Right atrium auricular region (tissue), 2 donors: ENCODE measurements around the gene MAN2B2. TPM values are rescaled to one million over a fixed set of nuclear protein-coding genes. Genes with fewer than 3 reads are reported as not detected.
A peak's percentile ranks its signal among the peaks of the same experiment; 100 is the strongest.

ENCODE experiments used
- DNase-seq: peaks from one replicate; pipeline ENCODE4 v3.0.0-alpha.2; 2019; ENCODE audit warnings: low spot score
- H3K27ac ChIP-seq, 2 donors: fragments of 200-600 bp; sonication (generic); 1 replicate in 1 of 2; 2 replicates in 1 of 2; pipeline ENCODE4 v1.5.1; 2016 to 2019
- H3K27me3 ChIP-seq, 2 donors: fragments of 200-600 bp; sonication (generic); one replicate each; pipeline versions ENCODE4 v1.5.1 to v1.6.0; 2017 to 2019
- H3K36me3 ChIP-seq: fragments of 200-600 bp; sonication (generic); one replicate; pipeline ENCODE4 v1.5.1; 2016
- H3K4me1 ChIP-seq, 2 donors: fragments of 200-600 bp; sonication (generic); one replicate each; pipeline versions ENCODE4 v1.5.1 to v1.6.0; 2017 to 2019
- H3K4me3 ChIP-seq, 2 donors: fragments of 200-600 bp; sonication (generic); 1 replicate in 1 of 2; 2 replicates in 1 of 2; pipeline ENCODE4 v1.5.1; 2017 to 2019; ENCODE audit warnings: mild to moderate bottlenecking in 1 of 2, moderate library complexity in 1 of 2
- H3K9me3 ChIP-seq, 2 donors: fragments of 200-600 bp; sonication (generic); one replicate each; pipeline ENCODE4 v1.5.1; 2019
- total RNA-seq, 2 donors: library from RNA; depleted of rRNA; stranded (reverse); fragments of >200 nt; gene quantifications; one replicate each; pipeline ENCODE4 v1.1.0, GENCODE V29; 2016
- TF ChIP-seq, protein P1 (sequence below), 2 donors: fragments of 200-600 bp; sonication (generic); IDR thresholded peaks; one replicate each; pipeline ENCODE4 v1.5.1; 2019; ENCODE audit warnings: antibody characterized with exemption in 2 of 2

Gene MAN2B2
- total RNA-seq, 2 donors from 2014 or later, result 23.7 to 25.5 TPM

DNA sequence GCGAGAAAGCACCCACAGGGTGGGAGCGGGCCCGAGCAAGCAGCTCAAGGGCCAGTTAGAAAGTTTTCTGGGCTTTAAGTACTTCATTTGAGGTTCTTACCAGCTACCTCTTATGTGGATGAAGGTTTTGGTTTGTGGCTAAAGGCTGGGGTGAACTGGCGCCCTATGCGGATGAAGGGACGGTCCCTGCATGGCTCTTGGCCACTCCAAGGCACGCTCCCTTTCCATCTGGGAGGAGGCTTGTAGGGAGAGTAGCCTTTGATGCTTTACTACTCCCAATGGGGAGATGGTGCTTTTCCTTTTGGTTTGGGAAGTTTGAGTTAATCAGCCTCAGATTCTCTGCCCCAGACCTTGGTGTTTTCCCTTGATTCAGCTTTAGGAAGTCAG, 83.2 kb downstream of the MAN2B2 start:
- peak overlapping the region in 1 of 2 donors; percentile 52 for H3K4me3 ChIP-seq
- peaks cover 0 to 12% of the 10 kb centered on the region in 2 donors for H3K4me1 ChIP-seq
- no peaks in the 10 kb centered on the region for H3K9me3 ChIP-seq
- H3K27ac ChIP-seq, result peak overlapping the region; percentile 56 to 62
- H3K27me3 ChIP-seq, result no peaks in the 10 kb centered on the region
- TF ChIP-seq, protein P1, sequence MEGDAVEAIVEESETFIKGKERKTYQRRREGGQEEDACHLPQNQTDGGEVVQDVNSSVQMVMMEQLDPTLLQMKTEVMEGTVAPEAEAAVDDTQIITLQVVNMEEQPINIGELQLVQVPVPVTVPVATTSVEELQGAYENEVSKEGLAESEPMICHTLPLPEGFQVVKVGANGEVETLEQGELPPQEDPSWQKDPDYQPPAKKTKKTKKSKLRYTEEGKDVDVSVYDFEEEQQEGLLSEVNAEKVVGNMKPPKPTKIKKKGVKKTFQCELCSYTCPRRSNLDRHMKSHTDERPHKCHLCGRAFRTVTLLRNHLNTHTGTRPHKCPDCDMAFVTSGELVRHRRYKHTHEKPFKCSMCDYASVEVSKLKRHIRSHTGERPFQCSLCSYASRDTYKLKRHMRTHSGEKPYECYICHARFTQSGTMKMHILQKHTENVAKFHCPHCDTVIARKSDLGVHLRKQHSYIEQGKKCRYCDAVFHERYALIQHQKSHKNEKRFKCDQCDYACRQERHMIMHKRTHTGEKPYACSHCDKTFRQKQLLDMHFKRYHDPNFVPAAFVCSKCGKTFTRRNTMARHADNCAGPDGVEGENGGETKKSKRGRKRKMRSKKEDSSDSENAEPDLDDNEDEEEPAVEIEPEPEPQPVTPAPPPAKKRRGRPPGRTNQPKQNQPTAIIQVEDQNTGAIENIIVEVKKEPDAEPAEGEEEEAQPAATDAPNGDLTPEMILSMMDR (IDR thresholded peaks at IDR 0.05), result no peak
- DNase-seq, result no peak
- no peaks in the 10 kb centered on the region for H3K36me3 ChIP-seq

DNA sequence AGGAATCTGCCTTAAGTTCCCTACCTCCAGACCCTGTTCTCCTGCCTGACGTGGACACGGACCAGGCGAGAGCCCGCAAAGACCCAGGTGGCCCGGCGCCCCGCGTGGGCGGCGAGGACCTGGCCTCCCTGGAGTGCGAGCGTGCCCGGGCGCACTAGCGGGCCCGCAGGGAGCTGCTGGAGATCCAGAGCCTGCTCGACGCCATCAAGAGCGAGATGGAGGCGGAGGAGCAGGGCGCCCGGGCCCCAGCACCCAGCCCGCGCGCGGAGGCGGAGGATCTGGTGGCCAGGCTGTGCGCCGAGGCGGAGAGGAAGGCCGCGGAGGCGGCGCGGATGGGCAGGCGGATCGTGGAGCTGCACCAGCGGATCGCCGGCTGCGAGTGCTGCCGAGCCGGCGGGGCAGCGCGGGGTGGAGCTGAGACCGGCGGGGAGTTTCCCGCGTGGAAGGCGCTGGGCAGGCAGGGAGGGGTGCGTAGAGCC, 83.6 kb downstream of the MAN2B2 start:
- no peaks in the 10 kb centered on the region for H3K36me3 ChIP-seq
- H3K9me3 ChIP-seq, result no peaks in the 10 kb centered on the region
- no peak for DNase-seq
- peak overlapping the region; percentile 34 to 52 for H3K4me3 ChIP-seq
- TF ChIP-seq, protein P1 (IDR thresholded peaks at IDR 0.05), result no peak
- H3K27me3 ChIP-seq, result no peaks in the 10 kb centered on the region
- peaks cover 0 to 12% of the 10 kb centered on the region in 2 donors for H3K4me1 ChIP-seq
- H3K27ac ChIP-seq, result peak overlapping the region; percentile 56 to 62

DNA sequence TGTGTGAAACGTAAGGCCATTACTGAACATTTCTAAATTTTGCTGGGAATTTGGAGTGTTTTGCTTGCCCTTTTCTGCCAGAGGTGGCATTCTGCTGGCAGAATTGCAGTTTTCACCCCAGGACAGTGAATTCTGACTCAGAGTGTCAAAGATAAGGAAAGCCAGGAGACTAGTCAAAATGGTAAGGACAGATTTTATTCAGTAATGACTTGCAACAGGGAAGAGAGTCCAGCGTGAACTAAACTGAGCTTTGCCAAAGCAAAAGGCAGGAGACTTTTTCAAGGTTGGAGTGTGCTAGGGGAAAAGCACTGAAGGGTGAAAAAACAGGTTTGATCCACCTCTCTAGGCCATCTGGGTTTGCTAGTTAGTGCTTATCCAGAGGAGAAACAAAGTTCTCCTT, 84.9 kb downstream of the MAN2B2 start:
- H3K4me3 ChIP-seq, result no peak overlapping the region
- H3K9me3 ChIP-seq, result no peaks in the 10 kb centered on the region
- TF ChIP-seq, protein P1 (IDR thresholded peaks at IDR 0.05), result no peak
- H3K36me3 ChIP-seq, result no peaks in the 10 kb centered on the region
- DNase-seq, result no peak
- H3K27me3 ChIP-seq, result no peaks in the 10 kb centered on the region
- no peak overlapping the region for H3K27ac ChIP-seq
- peaks cover 0 to 24% of the 10 kb centered on the region in 2 donors for H3K4me1 ChIP-seq

DNA sequence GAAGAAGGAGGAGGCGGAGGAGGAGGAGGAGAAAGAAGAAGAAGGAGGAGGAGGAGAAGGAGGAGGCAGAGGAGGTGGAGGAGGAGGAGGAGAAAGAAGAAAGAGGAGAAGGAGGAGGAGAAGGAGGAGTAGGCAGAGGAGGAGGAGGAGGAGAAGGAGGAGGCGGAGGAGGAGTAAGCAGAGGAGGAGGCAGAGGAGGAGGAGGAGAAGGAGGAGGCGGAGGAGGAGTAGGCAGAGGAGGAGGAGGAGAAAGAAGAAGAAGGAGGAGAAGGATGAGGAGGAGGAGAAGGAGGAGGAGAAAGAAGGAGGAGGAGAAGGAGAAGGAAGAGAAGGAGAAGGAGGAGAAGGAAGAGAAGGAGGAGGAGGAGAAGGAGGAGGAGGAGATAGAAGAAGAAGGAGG, 85.4 kb downstream of the MAN2B2 start:
- Histone ChIP-seq H3K27me3 (no peaks in the 10 kb centered on the region), H3K4me1 (peaks cover 0 to 25% of the 10 kb centered on the region in 2 donors), H3K4me3 (no peak overlapping the region), H3K36me3 (no peaks in the 10 kb centered on the region), H3K9me3 (no peaks in the 10 kb centered on the region), H3K27ac (no peak overlapping the region)
- DNase-seq, result no peak
- TF ChIP-seq, protein P1 (IDR thresholded peaks at IDR 0.05), result no peak

DNA sequence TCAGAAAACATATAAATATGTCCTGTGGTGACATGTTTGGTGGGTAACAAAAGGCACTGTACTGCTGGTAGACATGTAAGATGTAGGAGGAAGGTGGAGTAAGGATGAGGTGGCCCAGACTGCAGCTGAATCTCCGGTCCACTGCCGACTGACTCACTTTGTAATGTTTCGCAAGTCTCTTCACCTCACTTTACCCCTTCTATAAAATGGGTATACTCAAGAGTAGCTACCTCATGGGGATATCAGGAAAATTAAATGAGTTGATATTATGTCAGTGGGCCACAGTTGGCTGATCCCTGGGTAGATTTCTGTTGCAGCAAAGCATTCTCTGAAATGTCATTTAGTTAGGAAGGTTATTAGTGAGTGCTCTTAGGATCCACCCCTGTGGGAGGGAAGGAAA, 87.6 kb downstream of the MAN2B2 start:
- Histone ChIP-seq H3K4me3 (no peak overlapping the region), H3K9me3 (no peaks in the 10 kb centered on the region), H3K27me3 (no peaks in the 10 kb centered on the region), H3K4me1 (peaks cover 0 to 25% of the 10 kb centered on the region in 2 donors), H3K36me3 (no peaks in the 10 kb centered on the region), H3K27ac (no peak overlapping the region)
- TF ChIP-seq, protein P1 (IDR thresholded peaks at IDR 0.05), result no peak
- DNase-seq, result no peak
